ENCODE measurements around the gene MAP3K13. TPM values are rescaled to one million over a fixed set of nuclear protein-coding genes. Genes with fewer than 3 reads are reported as not detected.

MAP3K13 gene
- total RNA-seq, 3 donors from 2014 or later (not counting 1 experiment from before 2014, with no cell fraction given), result 3.3 to 11.8 (median 9.8) TPM

DNA sequence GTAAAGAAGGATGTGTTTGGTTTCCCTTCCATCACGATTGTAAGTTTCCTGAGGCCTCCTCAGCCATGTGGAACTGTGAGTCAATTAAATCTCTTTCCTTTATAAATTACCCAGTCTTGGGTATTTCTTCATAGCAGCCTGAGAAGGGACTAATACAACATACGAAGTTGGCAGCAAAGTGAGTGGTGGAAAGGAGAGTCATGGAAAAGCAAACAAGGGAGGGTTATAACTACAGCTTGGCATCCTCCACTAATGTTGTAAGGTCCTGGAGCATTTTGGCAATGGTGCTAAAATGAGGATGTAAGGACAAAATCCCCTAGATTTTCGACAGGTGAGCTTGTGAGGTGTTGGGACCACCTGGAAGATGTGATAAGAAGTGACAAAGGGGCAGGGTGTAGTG lies 141.7 kb downstream of the MAP3K13 start:
- DNase-seq, result no peak
- Mint-ChIP-seq H3K9me3 (no peaks in the 10 kb centered on the region), H3K27me3 (ENCODE audit: low read depth in 2 of 2) (peaks cover 11 to 15% of the 10 kb centered on the region in 2 donors), H3K36me3 (no peaks in the 10 kb centered on the region), H3K4me3 (no peak overlapping the region), H3K27ac (no peak overlapping the region), H3K4me1 (no peaks in the 10 kb centered on the region)
- intact Hi-C loops (cut with micrococcal nuclease), result no loop called here
- 49% methylated on average over 3 of the region's 3 CpGs for WGBS (ENCODE audit: insufficient coverage)
- Histone ChIP-seq H3K9me3 (ENCODE audit: control insufficient read depth, insufficient read depth, low read length) (no peaks in the 10 kb centered on the region), H3K4me3 (ENCODE audit: low read length) (no peak overlapping the region), H3K27me3 (ENCODE audit: control insufficient read depth, insufficient read depth, low read length) (no peaks in the 10 kb centered on the region), H3K36me3 (ENCODE audit: control insufficient read depth, insufficient read depth, low read length) (no peaks in the 10 kb centered on the region), H3K27ac (ENCODE audit: low read length) (no peak overlapping the region), H3K4me1 (ENCODE audit: control insufficient read depth, insufficient read depth, low read length) (no peaks in the 10 kb centered on the region)
- ATAC-seq, result no peak
- TF ChIP-seq, protein P1, sequence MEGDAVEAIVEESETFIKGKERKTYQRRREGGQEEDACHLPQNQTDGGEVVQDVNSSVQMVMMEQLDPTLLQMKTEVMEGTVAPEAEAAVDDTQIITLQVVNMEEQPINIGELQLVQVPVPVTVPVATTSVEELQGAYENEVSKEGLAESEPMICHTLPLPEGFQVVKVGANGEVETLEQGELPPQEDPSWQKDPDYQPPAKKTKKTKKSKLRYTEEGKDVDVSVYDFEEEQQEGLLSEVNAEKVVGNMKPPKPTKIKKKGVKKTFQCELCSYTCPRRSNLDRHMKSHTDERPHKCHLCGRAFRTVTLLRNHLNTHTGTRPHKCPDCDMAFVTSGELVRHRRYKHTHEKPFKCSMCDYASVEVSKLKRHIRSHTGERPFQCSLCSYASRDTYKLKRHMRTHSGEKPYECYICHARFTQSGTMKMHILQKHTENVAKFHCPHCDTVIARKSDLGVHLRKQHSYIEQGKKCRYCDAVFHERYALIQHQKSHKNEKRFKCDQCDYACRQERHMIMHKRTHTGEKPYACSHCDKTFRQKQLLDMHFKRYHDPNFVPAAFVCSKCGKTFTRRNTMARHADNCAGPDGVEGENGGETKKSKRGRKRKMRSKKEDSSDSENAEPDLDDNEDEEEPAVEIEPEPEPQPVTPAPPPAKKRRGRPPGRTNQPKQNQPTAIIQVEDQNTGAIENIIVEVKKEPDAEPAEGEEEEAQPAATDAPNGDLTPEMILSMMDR (IDR thresholded peaks at IDR 0.05), result no peak

DNA sequence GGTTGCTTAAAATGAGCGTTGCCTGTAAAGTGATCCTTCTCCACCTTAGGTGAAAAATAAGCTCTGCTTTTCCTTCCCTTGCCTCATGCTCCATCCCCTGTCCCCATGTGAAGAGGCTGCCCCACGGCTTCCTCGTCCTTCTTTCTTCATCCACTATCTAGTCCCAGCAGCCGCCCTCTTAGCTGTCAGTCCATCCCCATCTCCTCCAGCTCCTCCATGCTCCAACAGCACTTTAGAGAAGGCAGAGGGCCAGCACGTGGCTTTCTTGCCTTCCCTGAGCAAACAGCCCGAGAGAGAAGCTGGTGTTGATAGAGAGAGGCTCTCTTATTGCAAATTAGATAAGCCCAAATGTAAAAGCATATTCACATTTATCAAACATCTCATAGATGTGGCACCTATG lies 144.9 kb downstream of the MAP3K13 start:
- Histone ChIP-seq H3K9me3 (ENCODE audit: control insufficient read depth, insufficient read depth, low read length) (no peaks in the 10 kb centered on the region), H3K4me1 (ENCODE audit: control insufficient read depth, insufficient read depth, low read length) (no peaks in the 10 kb centered on the region), H3K4me3 (ENCODE audit: low read length) (no peak overlapping the region), H3K36me3 (ENCODE audit: control insufficient read depth, insufficient read depth, low read length) (no peaks in the 10 kb centered on the region), H3K27me3 (ENCODE audit: control insufficient read depth, insufficient read depth, low read length) (no peaks in the 10 kb centered on the region), H3K27ac (ENCODE audit: low read length) (no peak overlapping the region)
- Mint-ChIP-seq H3K27ac (no peak overlapping the region), H3K4me1 (no peaks in the 10 kb centered on the region), H3K4me3 (no peak overlapping the region), H3K9me3 (no peaks in the 10 kb centered on the region), H3K27me3 (ENCODE audit: low read depth in 2 of 2) (peaks cover 11 to 15% of the 10 kb centered on the region in 2 donors), H3K36me3 (no peaks in the 10 kb centered on the region)
- no peak for ATAC-seq
- intact Hi-C loops (cut with micrococcal nuclease), result no loop called here
- WGBS (ENCODE audit: insufficient coverage), result 85% methylated on average over 4 of the region's 6 CpGs
- DNase-seq, result no peak
- TF ChIP-seq, protein P1 (IDR thresholded peaks at IDR 0.05), result no peak

DNA sequence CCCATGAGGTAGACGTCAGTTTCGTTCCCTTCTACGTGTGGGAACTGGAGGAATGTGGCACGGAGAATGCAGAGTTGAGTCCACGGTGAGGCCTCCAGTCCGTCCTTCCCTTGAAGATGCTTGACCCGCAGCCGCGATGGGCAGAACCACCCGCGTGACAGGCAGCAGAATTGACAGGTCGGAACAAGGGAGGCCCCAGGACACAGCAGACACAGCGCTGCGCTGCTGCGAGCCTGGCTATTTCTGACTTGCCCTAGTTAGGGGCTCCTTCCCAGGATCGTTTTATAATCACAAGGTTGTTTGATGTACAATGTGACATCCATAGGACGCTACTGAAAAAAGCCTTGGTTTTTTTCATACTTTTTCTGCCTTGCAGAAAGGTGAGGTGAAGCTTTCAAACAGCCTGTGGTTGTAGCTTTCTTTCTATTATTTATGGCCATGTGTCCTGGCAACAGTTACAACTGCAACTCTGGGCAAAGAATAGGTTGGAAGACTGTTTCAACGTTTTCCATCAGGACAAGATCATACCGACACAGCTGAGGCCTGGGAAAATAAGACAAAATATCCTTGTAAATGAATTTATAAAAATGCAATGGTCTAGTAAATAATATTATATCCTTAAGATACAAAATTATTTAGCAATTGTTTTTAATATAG lies 145.5 kb downstream of the MAP3K13 start:
- Mint-ChIP-seq H3K4me3 (no peak overlapping the region), H3K27ac (no peak overlapping the region)

More for the DNA sequence above, 145.5 kb downstream of the MAP3K13 start:
- Histone ChIP-seq H3K4me1 (ENCODE audit: control insufficient read depth, insufficient read depth, low read length) (no peaks in the 10 kb centered on the region), H3K9me3 (ENCODE audit: control insufficient read depth, insufficient read depth, low read length) (no peaks in the 10 kb centered on the region), H3K36me3 (ENCODE audit: control insufficient read depth, insufficient read depth, low read length) (no peaks in the 10 kb centered on the region), H3K4me3 (ENCODE audit: low read length) (no peak overlapping the region), H3K27ac (ENCODE audit: low read length) (no peak overlapping the region), H3K27me3 (ENCODE audit: control insufficient read depth, insufficient read depth, low read length) (no peaks in the 10 kb centered on the region)
- ATAC-seq (no peak), DNase-seq (no peak)
- intact Hi-C loops (cut with micrococcal nuclease), result no loop called here
- TF ChIP-seq, protein P1 (IDR thresholded peaks at IDR 0.05), result no peak
- Mint-ChIP-seq H3K36me3 (no peaks in the 10 kb centered on the region), H3K4me1 (no peaks in the 10 kb centered on the region), H3K9me3 (no peaks in the 10 kb centered on the region), H3K27me3 (ENCODE audit: low read depth in 2 of 2) (peaks cover 11 to 19% of the 10 kb centered on the region in 2 donors)
- 89% methylated on average over 17 of the region's 19 CpGs for WGBS (ENCODE audit: insufficient coverage)
